ENCODE measurements around the gene SIRT6.

SIRT6 gene

DNA sequence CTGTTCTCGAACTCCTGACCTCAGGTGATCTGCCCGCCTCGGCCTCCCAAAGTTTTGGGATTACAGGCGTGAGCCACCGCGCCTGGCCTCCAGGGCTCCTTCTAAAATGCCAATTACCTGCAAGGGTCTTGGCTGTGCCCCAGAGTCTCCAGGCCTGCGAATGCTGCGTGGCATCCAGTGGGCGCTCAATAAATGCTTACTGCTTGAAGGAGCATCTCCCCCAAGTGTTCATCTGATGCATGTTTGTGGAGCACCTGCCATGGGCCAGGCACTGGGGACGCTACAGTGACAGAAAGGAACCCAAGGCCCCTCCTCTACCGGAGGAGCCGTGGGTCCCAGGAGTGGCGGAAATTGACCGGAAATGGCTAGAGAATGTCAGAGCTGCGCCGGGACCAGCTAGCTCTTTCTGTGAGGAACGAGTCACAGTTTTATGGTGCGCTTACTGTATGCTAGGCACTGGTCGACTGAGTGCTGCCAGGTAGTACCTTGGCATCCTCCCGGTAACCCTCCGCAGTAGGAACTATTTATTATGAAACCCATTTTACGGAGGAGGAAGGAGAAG is 14.3 kb upstream of the SIRT6 start (continued):
- no peak for TF ChIP-seq ZNF24 (tag by site-specific recombination; IDR thresholded peaks at IDR 0.05)
- no peak for TF ChIP-seq PRDM1 (tag by site-specific recombination; IDR thresholded peaks at IDR 0.05)
- TF ChIP-seq ZNF558 (tag by site-specific recombination; IDR thresholded peaks at IDR 0.05) = no peak
- no peak for TF ChIP-seq ZNF585B (tag by site-specific recombination; IDR thresholded peaks at IDR 0.05)
- no peak for TF ChIP-seq ZNF2 (tag by site-specific recombination; IDR thresholded peaks at IDR 0.05)
- TF ChIP-seq ZNF138 (tag by site-specific recombination; IDR thresholded peaks at IDR 0.05; ENCODE audit: borderline replicate concordance) = no peak
- TF ChIP-seq ZNF19 (tag by site-specific recombination; IDR thresholded peaks at IDR 0.05; ENCODE audit: low read depth) = no peak

DNA sequence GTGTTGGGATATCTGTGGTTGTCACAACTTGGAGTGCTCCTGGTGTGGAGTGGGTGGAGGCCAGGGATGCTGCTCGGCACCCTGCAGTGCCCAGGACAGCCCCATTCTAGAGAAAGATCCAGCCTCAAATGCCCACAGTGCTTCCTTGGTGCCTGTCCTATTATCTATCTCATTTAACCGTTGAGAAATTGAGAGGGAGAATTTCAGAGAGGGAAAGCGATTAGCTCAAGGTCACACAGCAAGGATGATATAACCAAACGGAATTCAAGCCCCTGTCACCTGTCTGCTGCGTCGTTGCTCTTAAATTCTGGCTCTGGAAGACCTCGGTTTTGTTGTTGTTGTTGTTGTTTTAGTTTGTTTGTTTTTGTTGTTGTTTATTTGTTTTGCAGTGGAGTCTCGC is 13.6 kb upstream of the SIRT6 start:
- no peaks in the 10 kb centered on the region for H3K4me1 ChIP-seq (ENCODE audit: control insufficient read depth, insufficient read depth, low read length)
- no peak overlapping the region for H3K27ac ChIP-seq (ENCODE audit: extremely low read depth, low read depth, low read length)
- CTCF ChIA-PET = no interaction called here
- H3K4me3 ChIP-seq (ENCODE audit: low read depth, low read length) = no peak overlapping the region
- TF ChIP-seq ZNF768 (tag by site-specific recombination; IDR thresholded peaks at IDR 0.05) = peak; percentile 80; the same call in 1 of the 2 replicates
- no peak for TF ChIP-seq ZNF629 (tag by site-specific recombination; IDR thresholded peaks at IDR 0.05)
- no peak for TF ChIP-seq ZBTB20 (tag by site-specific recombination; IDR thresholded peaks at IDR 0.05)
- TF ChIP-seq INSM2 (tag by site-specific recombination; IDR thresholded peaks at IDR 0.05) = no peak
- TF ChIP-seq ZNF664 (tag by site-specific recombination; IDR thresholded peaks at IDR 0.05) = peak; percentile 93
- TF ChIP-seq ZNF121 (tag by site-specific recombination; IDR thresholded peaks at IDR 0.05) = no peak
- no peak for TF ChIP-seq ZNF548 (tag by site-specific recombination; IDR thresholded peaks at IDR 0.05)
- H3K9me3 ChIP-seq (ENCODE audit: control insufficient read depth, insufficient read depth, low read depth, low read length) = no peaks in the 10 kb centered on the region
- POLR2A ChIA-PET = no interaction called here
- no peaks in the 10 kb centered on the region for H3K36me3 ChIP-seq (ENCODE audit: control insufficient read depth in 2 of 2, insufficient read depth in 1 of 2, low read length in 2 of 2)

DNA sequence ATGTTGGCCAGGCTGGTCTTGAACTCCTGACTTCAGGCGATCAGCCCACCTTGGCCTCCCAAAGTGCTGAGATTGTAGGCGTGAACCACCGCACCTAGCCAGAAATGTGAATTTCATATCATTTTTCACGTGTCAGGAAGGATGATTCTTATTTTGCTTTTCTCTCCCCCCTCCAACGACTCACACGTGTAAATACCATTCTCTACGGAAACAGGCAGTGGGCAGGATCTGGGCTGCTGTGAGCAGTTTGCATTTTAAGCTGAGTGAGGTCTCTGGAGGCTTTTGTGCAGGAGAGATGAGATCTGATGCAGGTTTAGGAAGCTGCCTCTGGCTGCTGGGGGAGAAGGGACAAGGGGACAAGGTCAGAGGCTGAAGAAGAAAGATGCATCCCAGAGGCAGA is 12.0 kb upstream of the SIRT6 start:
- H3K9me3 ChIP-seq (ENCODE audit: control insufficient read depth, insufficient read depth, low read depth, low read length) = no peaks in the 10 kb centered on the region
- H3K27ac ChIP-seq (ENCODE audit: extremely low read depth, low read depth, low read length) = no peak overlapping the region
- ChIA-PET CTCF (interaction anchor here (0.6 to 1.2 kb wide), 3 partner anchors 19 to 66 kb away, joined by 3 to 6 read pairs (median 6); no protein-coding TSS in a partner anchor), POLR2A (no interaction called here)
- peak; percentile 55 for TF ChIP-seq PRDM10 (tag by site-specific recombination; IDR thresholded peaks at IDR 0.05)
- TF ChIP-seq, protein P1, sequence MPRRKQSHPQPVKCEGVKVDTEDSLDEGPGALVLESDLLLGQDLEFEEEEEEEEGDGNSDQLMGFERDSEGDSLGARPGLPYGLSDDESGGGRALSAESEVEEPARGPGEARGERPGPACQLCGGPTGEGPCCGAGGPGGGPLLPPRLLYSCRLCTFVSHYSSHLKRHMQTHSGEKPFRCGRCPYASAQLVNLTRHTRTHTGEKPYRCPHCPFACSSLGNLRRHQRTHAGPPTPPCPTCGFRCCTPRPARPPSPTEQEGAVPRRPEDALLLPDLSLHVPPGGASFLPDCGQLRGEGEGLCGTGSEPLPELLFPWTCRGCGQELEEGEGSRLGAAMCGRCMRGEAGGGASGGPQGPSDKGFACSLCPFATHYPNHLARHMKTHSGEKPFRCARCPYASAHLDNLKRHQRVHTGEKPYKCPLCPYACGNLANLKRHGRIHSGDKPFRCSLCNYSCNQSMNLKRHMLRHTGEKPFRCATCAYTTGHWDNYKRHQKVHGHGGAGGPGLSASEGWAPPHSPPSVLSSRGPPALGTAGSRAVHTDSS (tag by site-specific recombination; IDR thresholded peaks at IDR 0.05) = no peak
- no peaks in the 10 kb centered on the region for H3K4me1 ChIP-seq (ENCODE audit: control insufficient read depth, insufficient read depth, low read length)
- no peaks in the 10 kb centered on the region for H3K36me3 ChIP-seq (ENCODE audit: control insufficient read depth in 2 of 2, insufficient read depth in 1 of 2, low read length in 2 of 2)
- no peak overlapping the region for H3K4me3 ChIP-seq (ENCODE audit: low read depth, low read length)

All from HEK293 (cell line).